ENCODE data around the gene RPS6KB2. TPM values are rescaled to one million over a fixed set of nuclear protein-coding genes. Genes with fewer than 3 reads are reported as not detected.

Gene RPS6KB2
- total and polyA plus RNA-seq, 2 experiments from 2014 or later: 29.5 to 41.3 TPM

GRCh38 chr11:67401495-67402191, 26.7 kb upstream of the RPS6KB2 start, which contains the start of gene PPP1CA:
TSS of gene PPP1CA (minus strand) at chr11:67401858. CDS start at chr11:67401782, 76 bp downstream.
- Mint-ChIP-seq H3K27me3 (ENCODE audit: insufficient read depth, low read depth, poor library complexity) (peaks cover 12% of the 10 kb centered on the region), H3K27ac (0 out of 2 replicates have a peak within 1 kb of the TSS, but pooled peaks have one; percentile 45), H3K4me1 (peaks cover 25% of the 10 kb centered on the region), H3K9me3 (no peaks in the 10 kb centered on the region), H3K4me3 (peak within 1 kb of the TSS; percentile 76), H3K36me3 (ENCODE audit: low read depth) (peaks cover 33% of the 10 kb centered on the region)
- Histone ChIP-seq H3K79me2 (replicated peaks; ENCODE audit: insufficient read depth) (peaks cover 16% of the 10 kb centered on the region), H3K4me3 (peak within 1 kb of the TSS; percentile 88), H3K4me1 (ENCODE audit: insufficient read depth) (peaks cover 18% of the 10 kb centered on the region), H3F3A (replicated peaks; ENCODE audit: low read depth) (0 out of 2 replicates have a peak, but pooled peaks cover 4% of the 10 kb centered on the region), H3K36me3 (ENCODE audit: insufficient read depth) (no peaks in the 10 kb centered on the region), H3K27ac (ENCODE audit: low read depth) (peak within 1 kb of the TSS; percentile 91), H2AFZ (peak within 1 kb of the TSS; percentile 82), H3K27me3 (ENCODE audit: insufficient read depth) (no peaks in the 10 kb centered on the region), H4K20me1 (replicated peaks; ENCODE audit: insufficient read depth) (peaks cover 8% of the 10 kb centered on the region; the same call in 1 of the 2 replicates), H3K4me2 (peak within 1 kb of the TSS; percentile 91), H3K9me2 (ENCODE audit: insufficient read depth) (no peaks in the 10 kb centered on the region)
- TF ChIP-seq, protein P1, sequence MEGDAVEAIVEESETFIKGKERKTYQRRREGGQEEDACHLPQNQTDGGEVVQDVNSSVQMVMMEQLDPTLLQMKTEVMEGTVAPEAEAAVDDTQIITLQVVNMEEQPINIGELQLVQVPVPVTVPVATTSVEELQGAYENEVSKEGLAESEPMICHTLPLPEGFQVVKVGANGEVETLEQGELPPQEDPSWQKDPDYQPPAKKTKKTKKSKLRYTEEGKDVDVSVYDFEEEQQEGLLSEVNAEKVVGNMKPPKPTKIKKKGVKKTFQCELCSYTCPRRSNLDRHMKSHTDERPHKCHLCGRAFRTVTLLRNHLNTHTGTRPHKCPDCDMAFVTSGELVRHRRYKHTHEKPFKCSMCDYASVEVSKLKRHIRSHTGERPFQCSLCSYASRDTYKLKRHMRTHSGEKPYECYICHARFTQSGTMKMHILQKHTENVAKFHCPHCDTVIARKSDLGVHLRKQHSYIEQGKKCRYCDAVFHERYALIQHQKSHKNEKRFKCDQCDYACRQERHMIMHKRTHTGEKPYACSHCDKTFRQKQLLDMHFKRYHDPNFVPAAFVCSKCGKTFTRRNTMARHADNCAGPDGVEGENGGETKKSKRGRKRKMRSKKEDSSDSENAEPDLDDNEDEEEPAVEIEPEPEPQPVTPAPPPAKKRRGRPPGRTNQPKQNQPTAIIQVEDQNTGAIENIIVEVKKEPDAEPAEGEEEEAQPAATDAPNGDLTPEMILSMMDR (conservative IDR thresholded peaks at IDR 0.05; ENCODE audit: low read depth in 2 of 2): peak in 1 of 2 experiments; percentile 43; a peak in 2 of 4 replicates
- TF ChIP-seq REST (IDR thresholded peaks at IDR 0.05; ENCODE audit: unreplicated experiment) (no peak), ZNF462 (CRISPR knock-in tag; IDR thresholded peaks at IDR 0.05) (no peak), NANOG (IDR thresholded peaks at IDR 0.05; ENCODE audit: borderline replicate concordance) (no peak), JUNB (IDR thresholded peaks at IDR 0.05; ENCODE audit: unreplicated experiment) (no peak), POLR2AphosphoS5 (IDR thresholded peaks at IDR 0.05; ENCODE audit: low read depth) (peak; percentile 81), ZNF114 (CRISPR knock-in tag; IDR thresholded peaks at IDR 0.05) (no peak), CREB1 (CRISPR knock-in tag; IDR thresholded peaks at IDR 0.05; ENCODE audit: low read depth) (no peak), ZNF331 (CRISPR knock-in tag; IDR thresholded peaks at IDR 0.05; ENCODE audit: low read depth) (no peak), STAT1 (IDR thresholded peaks at IDR 0.05; ENCODE audit: unreplicated experiment) (no peak)
- DNase-seq (ENCODE audit: low spot score): peak; percentile 92
- peak; percentile 84 for ATAC-seq
